Esophagus muscularis mucosa (tissue), 3 donors: ENCODE results near the gene PLAGL2.

Source experiments
- POLR2A ChIP-seq: fragments of 450-650 bp; IDR thresholded peaks from one replicate; pipeline ENCODE4 v1.6.1; 2017; ENCODE audit warnings: antibody characterized with exemption, moderate library complexity, mild to moderate bottlenecking, low read depth
- TF ChIP-seq, protein P1 (sequence below), 3 experiments: fragments of 200-600 bp in 2 of 3; fragments of 450-650 bp in 1 of 3; sonication (generic) in 2 of 3; IDR thresholded peaks; one replicate each; pipeline ENCODE4 v1.5.1; 2017 to 2019; ENCODE audit warnings: antibody characterized with exemption in 3 of 3, mild to moderate bottlenecking in 2 of 3, moderate library complexity in 1 of 3

DNA sequence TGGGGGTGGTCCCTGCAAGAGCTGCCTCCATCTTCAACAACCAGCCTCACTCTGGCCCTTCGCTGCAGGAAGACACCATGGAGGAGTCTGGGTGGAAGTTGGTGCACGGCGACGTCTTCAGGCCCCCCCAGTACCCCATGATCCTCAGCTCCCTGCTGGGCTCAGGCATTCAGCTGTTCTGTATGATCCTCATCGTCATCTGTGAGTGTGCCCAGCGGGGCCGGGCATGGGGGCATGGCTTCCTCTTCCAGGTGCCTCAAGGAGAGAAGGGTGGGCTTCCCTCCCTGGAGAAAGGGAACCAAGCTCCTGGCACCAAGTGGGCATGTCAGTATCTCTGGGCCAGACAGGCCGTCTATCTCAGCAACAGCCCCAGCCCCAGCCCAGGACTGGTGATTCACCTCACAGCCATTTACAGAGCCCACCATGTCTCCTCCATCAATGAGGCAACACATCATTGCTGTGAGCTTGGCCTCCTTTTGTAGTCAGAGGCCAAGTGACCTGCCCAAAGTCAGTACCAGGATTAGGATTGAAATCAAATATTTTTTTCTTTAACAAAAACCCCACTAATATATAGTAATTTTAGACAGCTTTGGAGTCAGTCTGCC lies 57.9 kb downstream of the PLAGL2 start:
- TF ChIP-seq, protein P1, sequence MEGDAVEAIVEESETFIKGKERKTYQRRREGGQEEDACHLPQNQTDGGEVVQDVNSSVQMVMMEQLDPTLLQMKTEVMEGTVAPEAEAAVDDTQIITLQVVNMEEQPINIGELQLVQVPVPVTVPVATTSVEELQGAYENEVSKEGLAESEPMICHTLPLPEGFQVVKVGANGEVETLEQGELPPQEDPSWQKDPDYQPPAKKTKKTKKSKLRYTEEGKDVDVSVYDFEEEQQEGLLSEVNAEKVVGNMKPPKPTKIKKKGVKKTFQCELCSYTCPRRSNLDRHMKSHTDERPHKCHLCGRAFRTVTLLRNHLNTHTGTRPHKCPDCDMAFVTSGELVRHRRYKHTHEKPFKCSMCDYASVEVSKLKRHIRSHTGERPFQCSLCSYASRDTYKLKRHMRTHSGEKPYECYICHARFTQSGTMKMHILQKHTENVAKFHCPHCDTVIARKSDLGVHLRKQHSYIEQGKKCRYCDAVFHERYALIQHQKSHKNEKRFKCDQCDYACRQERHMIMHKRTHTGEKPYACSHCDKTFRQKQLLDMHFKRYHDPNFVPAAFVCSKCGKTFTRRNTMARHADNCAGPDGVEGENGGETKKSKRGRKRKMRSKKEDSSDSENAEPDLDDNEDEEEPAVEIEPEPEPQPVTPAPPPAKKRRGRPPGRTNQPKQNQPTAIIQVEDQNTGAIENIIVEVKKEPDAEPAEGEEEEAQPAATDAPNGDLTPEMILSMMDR (IDR thresholded peaks at IDR 0.05) = no peak
- TF ChIP-seq POLR2A = no peak
